Activated CD4-positive, CD25-positive, alpha-beta regulatory T cell treated with anti-CD3 and anti-CD28 coated beads, Interleukin-2, amount 50 U/mL, for 16 hours (primary cell): ENCODE results near the gene SLC2A9.
"Not testable (repeated sequence)": the region's sequence is repeated elsewhere in the genome, so short reads cannot be mapped to it uniquely, and the experiment has no call there.

ENCODE experiments used
- DNase-seq: peaks from one replicate; pipeline ENCODE4 v3.0.0-alpha.2; 2020; ENCODE audit warnings: low read depth, low spot score

The SLC2A9 gene

GRCh38 chr4:9927341-9928007 is 93.8 kb downstream of the SLC2A9 start:
- DNase-seq, result no peak

GRCh38 chr4:9926586-9926985 is 94.7 kb downstream of the SLC2A9 start:
- DNase-seq, result no peak

GRCh38 chr4:9925750-9926439 is 95.4 kb downstream of the SLC2A9 start:
- DNase-seq, result no peak

- DNase-seq, result no peak
Measured at GRCh38 chr4:9924750-9925149, 96.5 kb downstream of the SLC2A9 start.

- DNase-seq, result no peak
Measured at GRCh38 chr4:9923195-9923812, 98.0 kb downstream of the SLC2A9 start.

GRCh38 chr4:9921326-9921725 is 100.0 kb downstream of the SLC2A9 start:
- DNase-seq, result no peak

GRCh38 chr4:9920029-9920428 is 101.3 kb downstream of the SLC2A9 start:
- no peak for DNase-seq

- no peak for DNase-seq
Measured at GRCh38 chr4:9919047-9919446, 102.2 kb downstream of the SLC2A9 start.

- no peak for DNase-seq
Measured at GRCh38 chr4:9918484-9918883, 102.8 kb downstream of the SLC2A9 start.

- no peak for DNase-seq
Measured at GRCh38 chr4:9916937-9917336, 104.4 kb downstream of the SLC2A9 start.

GRCh38 chr4:9916346-9916745 is 105.0 kb downstream of the SLC2A9 start:
- DNase-seq, result no peak

GRCh38 chr4:9913846-9914245 is 107.5 kb downstream of the SLC2A9 start:
- no peak for DNase-seq

- no peak for DNase-seq
Measured at GRCh38 chr4:9906996-9907395, 114.3 kb downstream of the SLC2A9 start.

- no peak for DNase-seq
Measured at GRCh38 chr4:9904976-9905587, 116.2 kb downstream of the SLC2A9 start.

- no peak for DNase-seq
Measured at GRCh38 chr4:9903317-9903716, 118.0 kb downstream of the SLC2A9 start.

GRCh38 chr4:9901257-9901656 is 120.0 kb downstream of the SLC2A9 start:
- DNase-seq, result no peak

- DNase-seq, result not testable (repeated sequence)
Measured at GRCh38 chr4:9900633-9901032, 120.7 kb downstream of the SLC2A9 start.

GRCh38 chr4:9899306-9900055 is 121.8 kb downstream of the SLC2A9 start:
- DNase-seq, result no peak

GRCh38 chr4:9898596-9899305 is 122.5 kb downstream of the SLC2A9 start:
- no peak for DNase-seq

- DNase-seq, result no peak
Measured at GRCh38 chr4:9895333-9895705, 126.0 kb downstream of the SLC2A9 start.

GRCh38 chr4:9894644-9895332 is 126.5 kb downstream of the SLC2A9 start:
- DNase-seq, result no peak
